ENCODE measurements around the gene PLXDC2. TPM values are rescaled to one million over a fixed set of nuclear protein-coding genes. Genes with fewer than 3 reads are reported as not detected.

Gene PLXDC2
- total RNA-seq, 1 experiment from 2014 or later = 38.7 TPM

GRCh38 chr10:19941206-19941880, 125.1 kb downstream of the PLXDC2 start:
- Histone ChIP-seq H4K5ac (ENCODE audit: insufficient read length, low read depth, low read length) (no peak overlapping the region), H3K23ac (ENCODE audit: insufficient read length, low read depth, low read length) (no peak overlapping the region), H2BK5ac (ENCODE audit: insufficient read length, low read length) (no peak overlapping the region), H2AFZ (ENCODE audit: low read length) (no peak overlapping the region), H3K4ac (ENCODE audit: low read depth, low read length) (no peak overlapping the region), H3K14ac (ENCODE audit: insufficient read depth, low read length) (no peak overlapping the region), H3T11ph (ENCODE audit: low read length) (no peak overlapping the region), H3K23me2 (ENCODE audit: insufficient read length, low read depth, low read length, poor library complexity, severe bottlenecking) (no peaks in the 10 kb centered on the region), H4K8ac (replicated peaks; ENCODE audit: insufficient read length, low read depth, low read length) (no peak overlapping the region), H2BK12ac (ENCODE audit: insufficient read length, low read depth, low read length) (no peak overlapping the region), H2BK20ac (ENCODE audit: low read depth, low read length, poor library complexity, severe bottlenecking) (no peak overlapping the region), H2AK5ac (ENCODE audit: insufficient read length, low read length) (no peak overlapping the region), H3K18ac (ENCODE audit: insufficient read length, low read depth, low read length) (no peak overlapping the region), H3K79me1 (ENCODE audit: insufficient read depth, low read depth, low read length, poor library complexity, severe bottlenecking) (no peaks in the 10 kb centered on the region), H3K56ac (ENCODE audit: insufficient read length, low read depth, low read length) (no peak overlapping the region), H2BK15ac (ENCODE audit: low read depth, low read length) (no peak overlapping the region), H3K27ac (ENCODE audit: insufficient read length, low read depth, low read length) (no peak overlapping the region), H3K27me3 (ENCODE audit: insufficient read depth, low read length) (no peaks in the 10 kb centered on the region), H3K79me2 (ENCODE audit: insufficient read depth, low read length) (peaks cover 3% of the 10 kb centered on the region; the same call in 1 of the 2 replicates), H4K20me1 (ENCODE audit: control insufficient read depth, insufficient read depth, insufficient read length) (peaks cover 4% of the 10 kb centered on the region), H3K9me3 (ENCODE audit: control insufficient read depth, low read depth, low read length) (no peaks in the 10 kb centered on the region), H3K4me2 (ENCODE audit: insufficient read depth, insufficient read length, low read length) (no peak overlapping the region), H3K4me1 (ENCODE audit: insufficient read depth, low read length) (peaks cover 9% of the 10 kb centered on the region; the same call in 1 of the 2 replicates), H4K91ac (ENCODE audit: insufficient read length, low read depth, low read length) (no peak overlapping the region), H3K9ac (ENCODE audit: extremely low read depth, insufficient read length, low read length) (no peak overlapping the region), H2BK120ac (ENCODE audit: low read depth, low read length, poor library complexity, severe bottlenecking) (no peak overlapping the region)
- Mint-ChIP-seq H3K27ac (no peak overlapping the region), H3K36me3 (ENCODE audit: insufficient read depth in 1 of 3, low read depth in 3 of 3) (peaks cover 15 to 18% (median 17%) of the 10 kb centered on the region in 3 experiments), H3K4me3 (no peak overlapping the region), H3K4me1 (peaks cover 34 to 45% of the 10 kb centered on the region in 2 experiments), H3K9me3 (peaks cover 2 to 12% of the 10 kb centered on the region in 2 experiments; a peak in 3 of 5 replicates), H3K27me3 (ENCODE audit: low read depth) (no peaks in the 10 kb centered on the region)
- TF ChIP-seq CTCF (conservative IDR thresholded peaks at IDR 0.05) = no peak
- WGBS (ENCODE audit: extremely low coverage, insufficient read length, low lambda C conversion rate) = no CpG with 5 or more reads among the region's 6 CpGs
- DNase-seq = no peak

All from H9 (cell line).